ENCODE measurements around the gene TSPAN9. TPM values are rescaled to one million over a fixed set of nuclear protein-coding genes. Genes with fewer than 3 reads are reported as not detected.

TSPAN9 gene
- total RNA-seq, 1 donor from 2014 or later, result 43.7 TPM

DNA sequence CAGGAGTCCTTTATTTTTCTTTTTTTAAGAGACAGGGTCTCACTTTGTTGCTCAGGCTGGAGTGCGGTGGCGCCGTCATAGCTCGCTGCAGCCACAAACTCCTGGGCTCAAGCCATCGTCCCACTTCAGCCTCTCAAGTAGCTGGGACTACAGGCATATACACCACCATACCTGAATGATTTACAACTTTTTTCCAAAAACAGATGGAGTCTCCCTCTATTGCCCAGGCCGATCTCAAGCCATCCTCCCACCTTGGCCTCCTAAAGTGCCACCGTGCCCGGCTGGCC lies 205.1 kb downstream of the TSPAN9 start:
- ATAC-seq, result no peak

DNA sequence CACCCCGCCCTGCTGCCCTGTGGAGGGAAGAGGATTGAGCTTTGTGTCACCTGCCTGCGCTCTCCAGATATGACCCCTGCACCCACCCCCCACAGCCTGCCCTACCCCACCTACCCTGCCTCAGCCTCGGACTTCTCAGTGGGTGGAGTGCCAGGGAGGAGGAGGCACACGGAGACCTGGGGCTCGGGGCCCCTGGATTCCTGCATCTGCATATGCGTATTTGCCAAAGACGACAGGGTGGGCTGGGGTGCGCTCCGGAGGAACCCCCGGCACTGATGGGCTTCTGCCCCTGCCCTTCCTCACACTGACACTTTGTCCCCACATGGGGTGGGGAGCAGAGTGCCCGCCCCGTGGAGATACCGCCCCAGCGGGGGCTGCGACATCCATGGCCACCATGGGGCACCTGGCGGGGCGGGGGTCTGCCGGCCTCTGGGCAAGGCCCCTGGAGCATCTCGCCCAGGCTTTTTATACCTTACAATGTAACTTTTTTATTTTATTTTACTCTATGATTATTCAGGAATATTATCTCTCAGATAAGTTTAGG lies 206.0 kb downstream of the TSPAN9 start:
- no peak for ATAC-seq
- DNase-seq (ENCODE audit: low spot score), result no peak

More for the DNA sequence above, 205.1 kb downstream of the TSPAN9 start:
- DNase-seq (ENCODE audit: low spot score), result no peak

DNA sequence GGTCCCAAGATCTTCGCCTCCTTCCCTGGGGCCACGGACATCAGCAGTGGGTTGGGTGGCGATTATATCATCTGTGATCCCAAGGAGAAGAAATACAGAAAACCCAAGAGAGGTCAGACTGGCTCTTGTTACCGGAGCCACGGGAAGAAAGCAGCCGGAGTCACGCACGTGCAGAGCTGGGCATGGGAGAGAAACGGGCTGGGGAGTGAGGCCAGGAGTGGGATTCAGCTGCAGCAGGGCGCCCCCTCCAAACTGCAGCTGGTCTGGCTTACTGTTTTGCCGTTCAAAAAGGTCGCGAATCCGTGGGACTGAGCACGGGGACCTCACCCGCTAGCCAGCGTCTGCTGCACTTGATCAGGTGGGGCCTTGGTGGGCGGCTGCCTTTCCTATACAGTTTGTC lies 207.2 kb downstream of the TSPAN9 start:
- DNase-seq (ENCODE audit: low spot score), result no peak
- ATAC-seq, result no peak

DNA sequence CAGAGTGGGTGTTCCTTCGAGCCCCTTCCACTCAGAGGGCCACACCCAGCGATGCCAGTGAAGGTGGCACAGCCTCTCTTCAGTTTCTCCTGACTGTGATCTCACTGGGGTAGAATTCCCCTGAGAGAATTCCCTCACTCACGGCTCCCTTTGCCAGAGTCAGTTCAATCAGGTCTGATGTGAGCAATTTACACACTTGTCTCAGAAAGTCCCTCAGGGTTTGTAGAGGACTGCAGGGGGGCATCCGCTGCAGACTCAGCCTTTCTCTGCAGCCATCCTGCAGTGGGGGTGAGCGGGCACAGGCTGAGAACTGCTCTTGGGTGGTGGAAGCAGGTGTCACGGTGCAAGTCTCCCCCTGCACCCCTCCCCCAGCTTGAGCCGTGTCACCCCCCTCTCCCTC lies 208.4 kb downstream of the TSPAN9 start:
- DNase-seq (ENCODE audit: low spot score) (no peak), ATAC-seq (no peak)

GRCh38 chr12:3288690-3289089 lies 211.5 kb downstream of the TSPAN9 start:
- ATAC-seq (no peak), DNase-seq (ENCODE audit: low spot score) (no peak)

DNA sequence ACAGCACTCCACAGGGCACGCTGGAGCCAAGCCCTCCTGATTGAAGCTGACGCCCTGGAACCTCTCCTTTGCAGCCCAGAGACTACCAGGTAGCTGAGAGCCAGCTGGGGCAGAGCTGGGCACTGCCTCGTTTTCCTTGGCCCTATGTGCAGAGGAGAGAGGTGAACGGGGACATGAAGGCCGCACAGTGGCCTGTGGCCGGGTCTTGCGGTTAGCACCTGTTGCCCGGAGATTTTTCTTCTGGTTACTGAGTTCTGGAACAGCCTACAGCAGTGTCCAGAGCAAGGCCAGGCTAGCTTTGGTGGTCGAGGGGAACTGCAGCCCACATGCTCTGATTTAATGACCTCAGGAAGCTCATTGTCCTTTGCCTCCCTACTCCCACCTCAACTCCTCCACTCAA lies 212.5 kb downstream of the TSPAN9 start:
- ATAC-seq, result no peak
- DNase-seq (ENCODE audit: low spot score), result no peak

DNA sequence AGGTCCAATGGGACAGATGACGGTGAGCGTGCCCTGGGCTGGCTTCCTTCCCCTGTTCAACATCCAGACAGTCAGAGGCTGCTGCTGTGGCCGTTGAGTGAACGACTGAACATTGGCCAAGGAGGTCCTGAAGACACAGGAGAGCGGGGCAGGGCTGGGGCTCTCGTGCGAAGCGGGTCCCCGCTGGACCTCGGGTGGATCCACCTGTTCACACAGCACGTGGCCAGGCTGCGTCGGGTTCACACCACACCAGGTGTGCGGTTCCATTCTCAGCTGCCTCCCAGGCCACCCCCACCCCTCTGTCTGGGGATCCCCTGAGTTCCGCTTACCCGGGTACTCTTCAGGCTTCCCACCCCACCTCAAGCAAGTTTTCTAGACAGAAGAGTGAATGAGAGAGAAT lies 214.8 kb downstream of the TSPAN9 start:
- ATAC-seq, result no peak
- DNase-seq (ENCODE audit: low spot score), result no peak

DNA sequence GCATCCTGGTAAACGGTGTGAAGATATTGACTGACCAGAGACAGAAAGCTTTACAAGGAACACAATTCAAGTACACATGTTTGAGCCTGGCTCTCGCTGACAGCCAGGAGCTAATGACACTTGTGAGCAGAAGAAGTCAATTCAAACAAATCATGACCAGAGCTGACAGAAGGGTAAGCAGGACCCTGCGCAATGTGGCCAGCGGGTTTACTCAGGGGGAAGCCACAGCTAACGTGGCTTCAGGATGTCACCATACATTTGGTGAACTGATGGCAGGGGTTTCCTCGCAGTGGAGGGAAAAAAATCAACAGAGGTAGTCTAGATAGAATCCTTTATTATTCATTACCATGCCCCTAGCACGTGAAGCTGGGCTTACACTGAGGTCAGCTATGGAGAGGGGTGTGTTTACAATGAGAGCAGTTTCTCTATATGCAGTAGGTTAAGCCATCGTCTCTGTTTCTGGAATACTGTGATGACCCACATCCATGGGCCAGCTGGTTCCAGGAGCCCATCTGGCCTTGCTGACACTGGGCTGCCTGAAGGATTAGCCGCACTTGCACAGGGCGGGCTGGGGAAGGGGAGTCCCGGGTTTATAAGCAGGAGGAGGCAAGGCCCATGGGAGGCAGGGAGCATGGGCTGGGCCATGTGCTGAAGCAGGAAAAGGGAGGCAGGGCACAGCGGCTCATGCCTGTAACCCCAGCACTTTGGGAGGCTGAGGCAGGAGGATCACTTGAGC lies 215.7 kb downstream of the TSPAN9 start:
- DNase-seq (ENCODE audit: low spot score) (no peak), ATAC-seq (no peak)

GRCh38 chr12:3293446-3294161 lies 216.4 kb downstream of the TSPAN9 start:
- no peak for DNase-seq (ENCODE audit: low spot score)
- peak; percentile 3 for ATAC-seq

DNA sequence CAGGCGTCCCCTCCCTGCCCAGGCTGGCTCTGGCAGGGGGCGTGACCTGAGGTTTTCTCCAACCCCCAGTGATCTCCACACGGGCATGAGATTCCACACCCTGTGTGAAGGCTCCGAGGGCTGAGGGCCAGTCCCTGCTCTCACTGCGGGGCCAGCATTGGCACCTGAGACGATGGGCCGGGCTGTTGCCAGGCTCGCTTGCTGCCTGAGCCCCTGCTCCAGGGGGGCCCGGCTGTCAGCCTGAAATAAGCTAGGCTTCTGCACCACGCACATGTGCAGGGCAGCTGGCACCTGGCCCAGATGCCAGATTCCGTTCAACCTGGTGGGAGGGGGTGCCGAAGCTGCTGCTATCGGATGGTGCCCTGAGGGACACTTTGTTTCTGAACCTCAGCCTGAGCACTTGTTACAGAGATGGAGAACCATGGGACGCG lies 217.3 kb downstream of the TSPAN9 start:
- no peak for DNase-seq (ENCODE audit: low spot score)
- peak; percentile 4 for ATAC-seq

- ATAC-seq (no peak), DNase-seq (ENCODE audit: low spot score) (no peak)
Measured at GRCh38 chr12:3295225-3295624, 218.0 kb downstream of the TSPAN9 start.

GRCh38 chr12:3295646-3296408 lies 218.6 kb downstream of the TSPAN9 start:
- DNase-seq (ENCODE audit: low spot score) (no peak), ATAC-seq (peak; percentile 2)

DNA sequence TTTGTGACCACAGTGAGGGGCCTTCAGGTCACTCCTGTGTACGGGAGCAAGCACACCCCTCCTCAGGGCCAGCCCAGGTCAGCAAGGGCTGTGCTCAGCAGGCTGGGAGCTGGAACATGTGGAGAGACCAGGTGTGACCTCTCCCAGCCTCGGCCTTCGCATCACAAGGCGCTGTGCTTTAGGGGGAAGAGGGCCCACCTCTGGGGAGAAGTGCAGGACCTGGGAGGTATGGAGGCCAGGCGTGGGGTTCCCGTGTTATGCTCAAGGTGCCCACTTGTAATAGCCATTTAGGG lies 219.2 kb downstream of the TSPAN9 start:
- no peak for ATAC-seq

DNA sequence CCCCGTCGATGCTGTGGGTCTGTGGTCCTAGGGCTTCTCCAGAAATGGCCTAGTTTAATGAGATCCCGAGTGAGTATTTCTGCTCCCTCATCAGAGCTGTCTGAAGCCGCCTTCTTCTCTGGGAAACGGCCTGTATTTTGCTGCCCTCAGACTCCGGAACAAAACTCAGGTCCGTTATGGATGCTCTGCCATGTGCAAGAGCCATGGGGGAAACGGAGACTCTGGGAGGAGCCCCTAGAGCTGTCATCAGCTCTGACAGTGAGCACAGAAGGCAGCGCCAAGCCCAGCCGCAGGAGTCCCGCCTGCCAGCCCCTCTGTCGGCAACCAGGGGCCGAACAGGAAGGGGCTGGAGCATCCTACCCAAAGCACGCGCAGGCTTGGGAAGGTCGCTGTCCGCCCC lies 221.4 kb downstream of the TSPAN9 start:
- ATAC-seq, result no peak
- DNase-seq (ENCODE audit: low spot score), result no peak

More for the DNA sequence above, 219.2 kb downstream of the TSPAN9 start:
- DNase-seq (ENCODE audit: low spot score), result no peak

GRCh38 chr12:3299929-3300832 lies 223.0 kb downstream of the TSPAN9 start:
- DNase-seq (ENCODE audit: low spot score) (peak; percentile 85), ATAC-seq (peak; percentile 86)

GRCh38 chr12:3300833-3301401 lies 223.7 kb downstream of the TSPAN9 start:
- no peak for DNase-seq (ENCODE audit: low spot score)
- no peak for ATAC-seq

- ATAC-seq, result no peak
- no peak for DNase-seq (ENCODE audit: low spot score)
Measured at GRCh38 chr12:3302401-3303041, 225.3 kb downstream of the TSPAN9 start.

DNA sequence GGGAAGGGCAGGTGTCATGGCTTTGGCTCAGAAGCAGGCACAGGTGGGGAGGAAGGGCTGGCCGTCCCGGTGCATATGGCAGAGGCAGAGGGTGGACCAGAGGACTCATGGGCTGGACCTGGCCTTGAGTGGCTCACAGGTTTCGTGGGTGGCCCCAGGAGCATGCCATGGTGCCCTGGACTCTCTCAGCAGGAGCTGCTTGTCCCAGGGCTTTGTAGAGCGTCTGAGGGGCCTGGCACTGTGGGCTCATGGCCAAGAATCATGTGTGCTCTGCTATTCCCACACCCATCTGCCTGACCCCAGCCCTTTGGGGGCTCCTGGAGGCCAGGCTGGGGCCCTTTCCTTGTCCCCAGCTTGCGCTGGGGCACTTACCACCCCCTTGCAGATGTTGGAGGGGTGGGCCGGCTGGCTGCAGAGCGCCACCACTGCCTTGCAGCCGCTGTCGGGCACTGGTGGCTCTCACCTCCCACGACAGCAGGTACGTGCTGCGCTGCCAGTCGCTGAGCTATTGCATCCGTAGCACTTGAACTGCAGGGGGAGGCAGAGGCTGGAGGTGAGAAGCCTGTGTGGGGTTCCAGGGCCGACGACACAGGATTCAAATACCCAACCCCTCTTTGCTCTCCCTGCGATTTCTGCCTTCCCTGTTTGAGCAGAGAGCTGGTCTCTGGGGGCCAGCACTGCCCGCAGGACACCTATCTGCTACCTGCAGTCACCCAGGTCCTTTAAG lies 226.4 kb downstream of the TSPAN9 start:
- DNase-seq (ENCODE audit: low spot score) (no peak), ATAC-seq (no peak)

DNA sequence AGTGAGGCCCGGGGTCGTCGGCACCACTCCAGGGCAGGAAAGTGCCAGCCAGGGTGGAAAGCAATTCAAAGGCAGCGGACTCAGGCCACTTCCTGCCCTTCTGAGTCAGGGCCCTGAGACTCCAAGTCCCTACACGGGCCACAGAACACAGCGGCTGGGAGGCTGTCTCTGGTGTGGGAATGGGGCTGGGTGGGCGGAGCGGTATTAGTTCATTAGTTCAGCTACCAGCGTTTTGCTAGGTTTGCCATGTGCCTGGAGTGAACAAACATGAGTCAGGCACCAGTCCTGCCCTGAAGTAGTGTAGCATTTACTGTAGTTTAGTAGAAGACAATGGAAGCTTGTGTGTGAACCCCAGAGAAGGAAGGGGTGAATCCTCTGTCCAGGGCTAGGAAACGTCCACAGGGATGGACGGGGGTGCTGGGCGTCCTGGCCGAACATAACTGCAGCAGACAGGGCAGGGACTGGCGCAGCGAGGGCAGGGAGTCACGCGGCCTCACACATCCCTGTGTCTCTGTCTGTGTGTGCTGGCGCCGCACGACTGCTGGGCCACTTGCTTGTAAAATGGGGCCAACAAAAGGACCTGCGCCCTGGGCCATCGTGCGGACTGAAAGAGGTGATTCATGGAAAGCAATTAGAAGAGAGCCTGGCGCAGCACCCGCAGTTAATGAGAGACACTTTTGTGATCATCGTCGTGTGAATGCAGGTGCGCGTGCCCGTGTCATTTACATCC lies 227.4 kb downstream of the TSPAN9 start:
- DNase-seq (ENCODE audit: low spot score), result no peak
- ATAC-seq, result no peak
